Activated B cell treated with CpG ODN at 0.5 μM for 24 hours (primary cell): ENCODE results near the gene FHOD3. TPM values are rescaled to one million over a fixed set of nuclear protein-coding genes. Genes with fewer than 3 reads are reported as not detected.

Experiments
- ATAC-seq: fragments of 200-7000 bp; cut with Tn5 transposase; one replicate; pipeline ENCODE4 v1.10.0; 2021; ENCODE audit warnings: low read depth, mild to moderate bottlenecking, moderate library complexity
- CTCF ChIA-PET: fragments of 350-600 bp; sonication (Branson Sonifier 250); formaldehyde crosslinking; loops from one replicate; lab custom pipeline; 2021; ENCODE audit warnings: antibody characterized with exemption; lab: Charles Lee
- POLR2A ChIA-PET: fragments of 350-600 bp; sonication (Branson Sonifier 250); formaldehyde crosslinking; loops from one replicate; lab custom pipeline; 2021; ENCODE audit warnings: antibody characterized with exemption; lab: Charles Lee
- DNase-seq: peaks from one replicate; pipeline ENCODE4 v3.0.0; 2022
- H3K27ac Mint-ChIP-seq: one replicate; pipeline ENCODE4 v1.8.0; 2020; ENCODE audit warnings: mixed read lengths
- H3K27me3 Mint-ChIP-seq: one replicate; pipeline ENCODE4 v1.8.0; 2021; ENCODE audit warnings: mixed read lengths
- H3K36me3 Mint-ChIP-seq: one replicate; pipeline ENCODE4 v1.8.0; 2021; ENCODE audit warnings: low read depth, mixed read lengths
- H3K4me1 Mint-ChIP-seq: one replicate; pipeline ENCODE4 v1.8.0; 2021; ENCODE audit warnings: mixed read lengths
- H3K4me3 Mint-ChIP-seq: one replicate; pipeline ENCODE4 v1.8.0; 2020; ENCODE audit warnings: mild to moderate bottlenecking, mixed read lengths
- H3K9me3 Mint-ChIP-seq: one replicate; pipeline ENCODE4 v1.8.0; 2020; ENCODE audit warnings: mixed read lengths
- intact Hi-C: fragments of 100-400 bp; cut with micrococcal nuclease; formaldehyde crosslinking; loops from one replicate; pipeline ENCODE4 v1.15.1; 2024
- total RNA-seq: library from RNA; stranded (reverse); gene quantifications from 2 replicates; pipeline ENCODE4 v1.2.3, GENCODE V29; 2022
- TF ChIP-seq, protein P1 (sequence below): fragments of 200-600 bp; IDR thresholded peaks from one replicate; pipeline ENCODE4 v1.8.0; 2022; ENCODE audit warnings: antibody characterized with exemption, mild to moderate bottlenecking

The FHOD3 gene
- total RNA-seq, 1 donor from 2014 or later, result not detected

DNA sequence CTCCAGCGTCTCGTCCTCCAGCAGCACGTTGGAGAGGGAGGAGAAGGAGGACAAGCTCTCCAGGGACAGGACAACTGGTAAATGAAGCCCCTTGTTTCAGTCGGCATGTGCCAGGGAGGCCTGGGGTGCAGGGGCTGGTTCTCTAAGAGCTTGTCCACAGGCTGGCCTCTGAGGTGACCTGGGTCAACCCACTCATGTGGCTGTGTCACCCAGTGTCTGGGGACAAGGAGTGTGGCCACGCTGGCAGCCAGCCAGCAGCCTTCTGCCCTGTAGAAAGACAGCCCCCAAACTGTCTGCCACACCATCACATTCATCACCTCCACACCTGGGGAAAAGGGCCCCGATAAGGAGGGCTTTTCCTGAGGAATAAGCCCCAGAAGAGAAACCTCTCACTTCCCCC lies 411.8 kb downstream of the FHOD3 start:
- no peak for DNase-seq
- no peak overlapping the region for H3K27ac Mint-ChIP-seq
- H3K27me3 Mint-ChIP-seq, result peaks cover 4% of the 10 kb centered on the region
- H3K9me3 Mint-ChIP-seq, result no peaks in the 10 kb centered on the region
- H3K4me1 Mint-ChIP-seq, result no peaks in the 10 kb centered on the region
- POLR2A ChIA-PET, result no interaction called here
- no peak overlapping the region for H3K4me3 Mint-ChIP-seq
- TF ChIP-seq, protein P1, sequence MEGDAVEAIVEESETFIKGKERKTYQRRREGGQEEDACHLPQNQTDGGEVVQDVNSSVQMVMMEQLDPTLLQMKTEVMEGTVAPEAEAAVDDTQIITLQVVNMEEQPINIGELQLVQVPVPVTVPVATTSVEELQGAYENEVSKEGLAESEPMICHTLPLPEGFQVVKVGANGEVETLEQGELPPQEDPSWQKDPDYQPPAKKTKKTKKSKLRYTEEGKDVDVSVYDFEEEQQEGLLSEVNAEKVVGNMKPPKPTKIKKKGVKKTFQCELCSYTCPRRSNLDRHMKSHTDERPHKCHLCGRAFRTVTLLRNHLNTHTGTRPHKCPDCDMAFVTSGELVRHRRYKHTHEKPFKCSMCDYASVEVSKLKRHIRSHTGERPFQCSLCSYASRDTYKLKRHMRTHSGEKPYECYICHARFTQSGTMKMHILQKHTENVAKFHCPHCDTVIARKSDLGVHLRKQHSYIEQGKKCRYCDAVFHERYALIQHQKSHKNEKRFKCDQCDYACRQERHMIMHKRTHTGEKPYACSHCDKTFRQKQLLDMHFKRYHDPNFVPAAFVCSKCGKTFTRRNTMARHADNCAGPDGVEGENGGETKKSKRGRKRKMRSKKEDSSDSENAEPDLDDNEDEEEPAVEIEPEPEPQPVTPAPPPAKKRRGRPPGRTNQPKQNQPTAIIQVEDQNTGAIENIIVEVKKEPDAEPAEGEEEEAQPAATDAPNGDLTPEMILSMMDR, result no peak
- intact Hi-C loops, result no loop called here
- no peak for ATAC-seq
- CTCF ChIA-PET, result no interaction called here
- no peaks in the 10 kb centered on the region for H3K36me3 Mint-ChIP-seq

DNA sequence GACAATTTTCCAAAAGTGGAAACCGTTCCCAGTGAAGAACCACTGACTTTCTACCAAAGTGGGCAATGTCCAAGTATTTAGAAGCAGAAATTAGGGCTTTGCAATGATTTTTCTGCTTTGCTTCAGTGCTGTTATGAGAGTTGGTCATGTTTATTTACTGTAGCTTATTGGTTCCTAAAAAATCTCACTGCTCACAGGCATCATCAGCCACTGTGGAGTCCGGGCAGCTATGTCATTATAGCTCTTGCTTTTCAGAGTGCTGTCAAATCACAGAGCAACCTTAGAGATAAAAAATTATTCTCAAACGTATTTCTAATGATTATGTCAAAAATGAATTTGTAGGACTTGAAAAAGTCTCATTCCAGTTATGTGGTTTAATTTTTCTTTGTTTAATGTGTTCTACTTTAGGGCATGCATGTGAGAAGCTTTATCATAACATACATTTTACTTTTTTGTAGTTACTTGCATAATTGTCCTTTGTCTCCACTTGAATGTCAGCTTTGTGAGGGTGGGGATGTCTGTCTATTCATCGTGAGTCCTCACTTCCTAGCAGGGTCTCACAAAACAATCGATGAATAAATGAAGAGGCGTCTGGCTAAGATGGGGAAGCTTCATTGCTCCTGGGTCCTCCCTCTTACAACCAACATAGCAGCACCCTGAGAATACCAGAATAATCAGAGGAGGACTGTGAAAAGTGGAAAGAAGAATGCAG lies 413.7 kb downstream of the FHOD3 start:
- Mint-ChIP-seq H3K4me3 (no peak overlapping the region), H3K27me3 (peaks cover 4% of the 10 kb centered on the region), H3K36me3 (no peaks in the 10 kb centered on the region), H3K4me1 (no peaks in the 10 kb centered on the region), H3K27ac (no peak overlapping the region), H3K9me3 (no peaks in the 10 kb centered on the region)
- no peak for DNase-seq
- ATAC-seq, result no peak
- ChIA-PET CTCF (no interaction called here), POLR2A (no interaction called here)
- TF ChIP-seq, protein P1, result no peak
- intact Hi-C loops, result no loop called here

DNA sequence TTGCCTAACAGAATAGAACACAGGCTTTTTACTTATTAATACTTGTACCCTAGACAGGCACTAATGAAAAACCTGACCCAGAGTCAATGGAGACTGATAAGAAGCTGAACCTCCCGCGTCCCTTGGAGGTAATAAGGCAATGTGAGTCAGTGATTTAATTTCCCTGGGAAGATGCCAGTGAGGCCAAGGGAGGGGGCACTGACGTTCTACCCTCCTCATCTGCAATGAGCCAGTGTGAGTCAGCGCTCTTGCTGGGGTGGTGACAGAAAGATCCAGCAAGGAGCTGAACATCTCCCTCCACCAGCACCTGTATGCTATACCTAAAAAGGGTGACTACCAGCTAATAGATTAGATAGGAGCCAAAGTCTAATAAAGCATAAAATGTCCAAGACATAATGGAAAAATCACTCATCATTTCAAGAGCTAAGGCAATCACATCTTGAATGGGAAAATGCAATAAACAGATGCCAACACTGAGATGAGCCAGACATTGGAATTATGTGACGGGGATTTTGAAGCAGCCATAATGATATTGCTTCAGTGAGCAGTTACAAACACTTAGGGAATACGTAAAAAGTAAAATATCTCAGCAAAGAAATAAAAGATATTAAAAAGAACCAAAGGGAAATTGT lies 414.4 kb downstream of the FHOD3 start:
- CTCF ChIA-PET, result no interaction called here

DNA sequence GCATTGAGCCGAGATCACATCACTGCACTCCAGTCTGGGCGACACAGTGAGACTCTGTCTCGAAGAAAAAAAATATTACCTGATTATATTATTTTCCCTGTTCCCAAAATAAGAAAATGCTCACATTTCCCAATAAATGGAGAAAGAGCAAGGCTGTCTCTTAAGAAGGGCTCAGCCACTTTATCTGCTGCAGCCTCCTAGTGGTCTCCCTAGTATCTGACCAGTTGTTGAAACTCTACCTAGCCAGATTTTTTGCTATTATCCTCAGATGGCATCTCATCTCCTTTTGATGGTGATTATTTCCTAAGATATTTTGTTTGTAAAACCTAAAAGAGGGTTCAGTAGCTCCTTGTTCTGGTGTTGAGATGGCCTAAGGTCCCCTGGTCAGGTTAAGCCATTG lies 417.0 kb downstream of the FHOD3 start:
- Mint-ChIP-seq H3K27me3 (no peaks in the 10 kb centered on the region), H3K36me3 (no peaks in the 10 kb centered on the region), H3K4me1 (no peaks in the 10 kb centered on the region), H3K27ac (no peak overlapping the region), H3K9me3 (no peaks in the 10 kb centered on the region), H3K4me3 (no peak overlapping the region)
- ChIA-PET POLR2A (no interaction called here), CTCF (no interaction called here)
- DNase-seq (no peak), ATAC-seq (no peak)
- intact Hi-C loops, result no loop called here
- TF ChIP-seq, protein P1, result no peak

More for the DNA sequence above, 414.4 kb downstream of the FHOD3 start:
- Mint-ChIP-seq H3K27ac (no peak overlapping the region), H3K4me1 (no peaks in the 10 kb centered on the region), H3K4me3 (no peak overlapping the region), H3K36me3 (no peaks in the 10 kb centered on the region), H3K9me3 (no peaks in the 10 kb centered on the region), H3K27me3 (peaks cover 4% of the 10 kb centered on the region)
- DNase-seq (no peak), ATAC-seq (no peak)
- TF ChIP-seq, protein P1, result no peak
- POLR2A ChIA-PET, result no interaction called here
- intact Hi-C loops, result no loop called here

DNA sequence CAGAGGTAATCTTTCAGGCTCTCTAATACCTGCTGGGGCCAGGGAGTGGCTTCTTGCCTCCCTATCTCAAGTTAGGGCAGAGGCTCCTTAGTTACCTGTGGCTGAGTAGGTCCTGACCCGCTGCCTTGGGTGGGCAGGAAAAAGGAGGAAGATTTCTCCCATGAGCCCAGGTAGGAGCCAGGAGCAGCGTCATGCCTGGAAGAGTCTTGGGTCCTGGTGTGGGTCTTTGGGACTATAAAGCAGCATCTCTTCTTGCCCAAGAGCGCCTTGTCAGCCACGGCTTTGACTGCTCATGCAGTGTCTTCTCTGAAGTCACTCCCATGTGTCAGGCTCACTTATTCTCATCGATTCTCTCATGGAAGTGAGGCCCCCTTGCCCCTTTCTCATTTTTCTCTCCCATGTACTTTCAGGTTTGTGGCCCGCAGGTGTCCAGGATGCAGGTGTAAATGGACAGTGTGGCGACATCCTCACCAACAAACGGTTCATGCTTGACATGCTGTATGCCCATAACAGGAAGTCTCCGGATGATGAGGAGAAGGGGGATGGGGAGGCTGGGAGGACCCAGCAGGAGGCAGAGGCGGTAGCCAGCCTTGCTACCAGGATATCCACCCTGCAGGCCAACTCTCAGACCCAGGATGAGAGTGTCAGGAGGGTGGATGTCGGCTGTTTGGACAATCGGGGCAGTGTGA lies 420.1 kb downstream of the FHOD3 start:
- H3K36me3 Mint-ChIP-seq, result no peaks in the 10 kb centered on the region
- H3K9me3 Mint-ChIP-seq, result no peaks in the 10 kb centered on the region
- TF ChIP-seq, protein P1, result no peak
- no peak overlapping the region for H3K4me3 Mint-ChIP-seq
- H3K4me1 Mint-ChIP-seq, result no peaks in the 10 kb centered on the region
- CTCF ChIA-PET, result no interaction called here
- DNase-seq (no peak), ATAC-seq (no peak)
- H3K27ac Mint-ChIP-seq, result no peak overlapping the region
- POLR2A ChIA-PET, result no interaction called here
- H3K27me3 Mint-ChIP-seq, result no peaks in the 10 kb centered on the region
- intact Hi-C loops, result no loop called here
